Measurements from ENCODE around the gene CCDC106.

CCDC106 gene

DNA sequence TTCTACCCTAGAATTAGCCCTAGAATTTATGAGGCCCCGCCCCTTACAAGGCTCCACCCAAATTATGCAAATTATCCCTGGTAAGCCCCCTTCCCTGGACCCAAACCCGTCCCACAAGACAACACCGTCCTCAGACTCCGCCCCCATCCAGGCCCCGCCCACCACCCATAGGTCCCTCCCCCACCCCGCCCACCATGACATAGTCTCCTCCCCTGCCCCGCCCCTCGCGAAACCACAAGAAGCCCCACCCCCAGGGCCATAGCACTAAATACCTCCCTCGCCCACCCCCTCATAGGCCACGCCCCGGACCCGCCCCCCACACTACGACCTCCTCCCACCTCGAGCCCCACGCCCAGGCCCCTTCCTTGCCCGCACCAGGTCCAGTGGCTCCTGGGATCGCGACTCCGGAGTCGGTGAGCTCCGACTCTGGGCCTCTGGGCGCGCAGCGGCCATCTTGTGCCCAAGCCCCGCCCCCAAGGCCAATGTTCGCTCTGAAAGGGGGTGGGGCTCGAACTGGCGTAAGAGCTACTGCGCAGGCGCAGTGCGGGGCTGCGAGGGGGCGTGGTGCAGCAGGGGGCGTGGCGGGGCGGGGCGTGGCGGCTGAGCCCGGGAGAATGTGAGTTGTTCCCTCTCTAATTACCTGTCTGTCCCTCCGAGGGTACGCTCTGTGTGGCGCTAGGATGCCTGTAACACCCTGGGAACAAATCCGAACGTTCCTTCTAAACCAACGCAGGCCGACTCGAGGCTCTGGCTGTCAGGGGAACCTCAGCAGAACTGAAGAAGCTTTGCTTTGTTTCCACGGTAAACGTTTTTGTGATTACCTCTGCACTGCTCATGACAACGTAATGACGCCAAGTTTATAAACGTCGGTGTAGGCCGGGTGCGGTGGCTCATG is 23.7 kb upstream of the CCDC106 start, which contains the start of gene ZNF784:
Gene ZNF784 (minus strand): TSS at position 458 of the 895 bp plus-strand sequence. CDS start 5 bp downstream, at position 453.
- TF ChIP-seq, protein P1, sequence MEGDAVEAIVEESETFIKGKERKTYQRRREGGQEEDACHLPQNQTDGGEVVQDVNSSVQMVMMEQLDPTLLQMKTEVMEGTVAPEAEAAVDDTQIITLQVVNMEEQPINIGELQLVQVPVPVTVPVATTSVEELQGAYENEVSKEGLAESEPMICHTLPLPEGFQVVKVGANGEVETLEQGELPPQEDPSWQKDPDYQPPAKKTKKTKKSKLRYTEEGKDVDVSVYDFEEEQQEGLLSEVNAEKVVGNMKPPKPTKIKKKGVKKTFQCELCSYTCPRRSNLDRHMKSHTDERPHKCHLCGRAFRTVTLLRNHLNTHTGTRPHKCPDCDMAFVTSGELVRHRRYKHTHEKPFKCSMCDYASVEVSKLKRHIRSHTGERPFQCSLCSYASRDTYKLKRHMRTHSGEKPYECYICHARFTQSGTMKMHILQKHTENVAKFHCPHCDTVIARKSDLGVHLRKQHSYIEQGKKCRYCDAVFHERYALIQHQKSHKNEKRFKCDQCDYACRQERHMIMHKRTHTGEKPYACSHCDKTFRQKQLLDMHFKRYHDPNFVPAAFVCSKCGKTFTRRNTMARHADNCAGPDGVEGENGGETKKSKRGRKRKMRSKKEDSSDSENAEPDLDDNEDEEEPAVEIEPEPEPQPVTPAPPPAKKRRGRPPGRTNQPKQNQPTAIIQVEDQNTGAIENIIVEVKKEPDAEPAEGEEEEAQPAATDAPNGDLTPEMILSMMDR (IDR thresholded peaks at IDR 0.05; ENCODE audit: control insufficient read depth, insufficient read depth, low read depth, low read length, missing control alignments), result no peak
- DNase-seq (ENCODE audit: low read depth), result no peak
- peak within 1 kb of the TSS; percentile 59 for H3K4me3 ChIP-seq (ENCODE audit: control insufficient read depth, low read depth, low read length)

DNA sequence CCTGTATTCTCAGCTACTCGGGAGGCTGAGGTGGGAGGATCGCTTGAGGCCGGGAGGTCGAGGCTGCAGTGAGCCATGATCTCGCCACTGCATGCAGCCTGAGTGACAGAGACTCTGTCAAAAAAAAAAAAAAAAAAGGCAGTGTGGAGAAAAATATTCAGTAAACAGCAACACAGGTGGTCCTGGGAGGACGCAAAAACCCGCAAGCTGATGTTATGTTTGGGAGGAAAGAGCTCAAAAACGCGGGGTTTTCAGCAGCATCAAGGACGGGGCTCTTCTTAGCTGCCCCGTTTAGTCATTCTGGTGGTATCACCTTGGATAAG is 23.0 kb upstream of the CCDC106 start:
- H3K4me3 ChIP-seq (ENCODE audit: control insufficient read depth, low read depth, low read length), result peak overlapping the region; percentile 59
- DNase-seq (ENCODE audit: low read depth), result no peak
- TF ChIP-seq, protein P1 (IDR thresholded peaks at IDR 0.05; ENCODE audit: control insufficient read depth, insufficient read depth, low read depth, low read length, missing control alignments), result no peak

DNA sequence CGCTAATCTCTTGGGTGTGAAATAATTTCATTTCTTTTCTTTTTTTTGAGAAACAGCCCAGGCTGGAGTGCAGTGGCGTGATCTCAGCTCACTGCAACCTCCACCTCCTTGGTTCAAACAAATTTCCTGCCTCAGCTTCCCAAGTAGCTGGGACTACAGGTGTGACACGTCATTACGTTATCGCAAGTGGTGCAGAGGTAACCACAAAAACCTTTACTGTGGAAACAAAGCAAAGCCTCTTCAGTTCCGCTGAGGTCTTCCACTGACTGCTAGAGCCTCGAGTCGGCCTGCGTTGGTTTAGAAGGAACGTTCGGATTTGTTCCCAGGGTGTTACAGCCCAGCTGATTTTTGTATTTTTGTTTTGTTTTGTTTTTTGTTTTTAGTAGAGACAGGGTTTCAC is 21.7 kb upstream of the CCDC106 start:
- no peak overlapping the region for H3K4me3 ChIP-seq (ENCODE audit: control insufficient read depth, low read depth, low read length)
- DNase-seq (ENCODE audit: low read depth), result no peak
- TF ChIP-seq, protein P1 (IDR thresholded peaks at IDR 0.05; ENCODE audit: control insufficient read depth, insufficient read depth, low read depth, low read length, missing control alignments), result no peak

GRCh38 chr19:55632463-55632834 is 15.6 kb upstream of the CCDC106 start:
- DNase-seq (ENCODE audit: low read depth), result peak; percentile 89
- TF ChIP-seq, protein P1 (IDR thresholded peaks at IDR 0.05; ENCODE audit: control insufficient read depth, insufficient read depth, low read depth, low read length, missing control alignments), result peak; percentile 77
- H3K4me3 ChIP-seq (ENCODE audit: control insufficient read depth, low read depth, low read length), result no peak overlapping the region

- TF ChIP-seq, protein P1 (IDR thresholded peaks at IDR 0.05; ENCODE audit: control insufficient read depth, insufficient read depth, low read depth, low read length, missing control alignments), result no peak
- H3K4me3 ChIP-seq (ENCODE audit: control insufficient read depth, low read depth, low read length), result no peak overlapping the region
- DNase-seq (ENCODE audit: low read depth), result no peak
Observed at GRCh38 chr19:55633861-55634260, 14.2 kb upstream of the CCDC106 start.

DNA sequence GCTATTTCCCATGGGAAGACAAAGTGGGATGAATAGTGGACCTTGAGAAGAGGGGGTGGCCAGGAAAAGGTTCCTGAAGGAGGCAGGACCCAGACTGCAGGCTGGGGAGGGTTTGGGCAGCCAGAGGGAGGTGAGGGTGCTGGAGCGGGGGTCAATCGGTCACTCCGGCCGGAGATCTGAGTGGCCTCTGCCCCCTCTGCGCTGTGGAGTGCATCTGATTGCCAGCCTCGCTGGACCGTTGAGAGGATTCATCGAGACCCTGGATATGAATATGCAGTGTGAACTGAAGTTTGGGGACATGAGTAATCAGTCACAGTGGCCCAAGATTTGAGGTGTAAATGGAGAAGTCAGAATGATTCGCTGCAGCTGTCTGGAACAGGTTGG is 12.7 kb upstream of the CCDC106 start:
- DNase-seq (ENCODE audit: low read depth), result no peak
- TF ChIP-seq, protein P1 (IDR thresholded peaks at IDR 0.05; ENCODE audit: control insufficient read depth, insufficient read depth, low read depth, low read length, missing control alignments), result no peak

More for the DNA sequence above, 12.7 kb upstream of the CCDC106 start:
- H3K4me3 ChIP-seq (ENCODE audit: control insufficient read depth, low read depth, low read length), result peak overlapping the region; percentile 99

Data from AG09309 (cell line).